GM18511 (cell line): ENCODE data around the gene SYNGAP1.

ENCODE experiments used
- ATAC-seq: cut with Tn5 transposase; IDR thresholded peaks from one replicate; pipeline ENCODE4 v1.9.1; 2021; ENCODE audit warnings: mild to moderate bottlenecking, moderate library complexity; ENCODE audit not compliant: unreplicated experiment

SYNGAP1 gene

DNA sequence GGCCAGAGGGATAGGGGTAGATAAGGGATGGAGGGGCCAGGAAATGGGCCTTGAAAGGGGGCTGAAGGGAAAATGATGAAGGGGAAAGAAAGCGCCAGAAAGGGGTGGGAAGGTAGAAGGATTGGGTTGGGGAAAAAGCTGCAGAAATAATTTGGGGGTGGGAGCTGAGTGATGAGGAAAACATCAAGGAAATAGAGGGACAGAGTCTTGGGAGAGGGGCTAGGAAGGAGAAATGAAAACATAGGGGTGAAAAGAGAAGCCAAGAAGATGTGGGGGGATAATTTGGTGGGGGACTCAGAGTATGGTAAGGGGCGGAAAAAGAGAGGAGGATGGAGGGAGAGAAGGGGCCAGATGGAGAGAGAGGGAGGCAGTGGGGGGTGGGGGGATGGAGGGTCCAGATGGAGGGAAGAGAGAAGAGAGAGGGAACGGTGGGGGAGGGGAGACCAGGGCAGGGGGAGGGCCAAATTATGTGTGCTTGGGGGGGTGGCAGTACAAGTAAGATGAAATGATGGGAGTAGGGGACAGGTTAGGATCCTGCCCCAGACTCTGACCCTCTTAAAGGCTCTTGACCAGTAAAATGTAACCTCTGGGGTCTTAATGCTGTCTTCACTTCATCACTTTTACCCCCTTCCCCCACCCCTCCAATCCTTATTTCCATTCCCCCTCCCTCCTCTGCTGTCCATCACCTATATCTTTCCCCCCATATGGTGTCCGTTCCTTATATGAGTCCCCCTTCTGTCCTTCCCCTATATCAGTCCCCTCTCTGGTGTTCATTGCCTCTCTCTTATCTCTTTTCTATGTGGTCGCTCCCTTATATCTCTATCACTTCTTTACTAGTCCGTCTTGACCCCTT lies 852 bp downstream of the SYNGAP1 start:
- ATAC-seq, result no peak

- no peak for ATAC-seq
Measured at GRCh38 chr6:33421344-33421643, 1.4 kb downstream of the SYNGAP1 start.

DNA sequence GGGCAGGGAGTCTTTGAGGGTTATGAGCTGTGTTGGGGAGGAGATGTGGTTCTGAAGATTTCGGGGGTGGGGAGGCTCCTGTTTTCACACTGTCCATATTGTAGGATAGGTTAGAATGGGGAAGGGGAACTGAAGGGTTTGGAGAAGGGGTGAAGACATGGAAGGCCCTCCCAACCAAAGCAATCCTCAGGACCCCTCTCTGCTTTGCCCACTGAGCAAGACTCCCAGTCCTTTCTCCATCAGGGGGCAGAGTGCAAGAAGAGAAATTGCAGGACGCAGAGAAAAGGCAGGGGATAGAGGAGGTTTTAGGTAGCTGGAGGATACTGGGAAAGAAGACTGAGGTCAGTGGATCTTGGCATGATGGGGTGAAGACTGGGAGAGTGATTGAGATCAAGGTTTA lies 3.9 kb downstream of the SYNGAP1 start:
- ATAC-seq, result no peak

- no peak for ATAC-seq
Measured at GRCh38 chr6:33424855-33425667, 5.2 kb downstream of the SYNGAP1 start.

DNA sequence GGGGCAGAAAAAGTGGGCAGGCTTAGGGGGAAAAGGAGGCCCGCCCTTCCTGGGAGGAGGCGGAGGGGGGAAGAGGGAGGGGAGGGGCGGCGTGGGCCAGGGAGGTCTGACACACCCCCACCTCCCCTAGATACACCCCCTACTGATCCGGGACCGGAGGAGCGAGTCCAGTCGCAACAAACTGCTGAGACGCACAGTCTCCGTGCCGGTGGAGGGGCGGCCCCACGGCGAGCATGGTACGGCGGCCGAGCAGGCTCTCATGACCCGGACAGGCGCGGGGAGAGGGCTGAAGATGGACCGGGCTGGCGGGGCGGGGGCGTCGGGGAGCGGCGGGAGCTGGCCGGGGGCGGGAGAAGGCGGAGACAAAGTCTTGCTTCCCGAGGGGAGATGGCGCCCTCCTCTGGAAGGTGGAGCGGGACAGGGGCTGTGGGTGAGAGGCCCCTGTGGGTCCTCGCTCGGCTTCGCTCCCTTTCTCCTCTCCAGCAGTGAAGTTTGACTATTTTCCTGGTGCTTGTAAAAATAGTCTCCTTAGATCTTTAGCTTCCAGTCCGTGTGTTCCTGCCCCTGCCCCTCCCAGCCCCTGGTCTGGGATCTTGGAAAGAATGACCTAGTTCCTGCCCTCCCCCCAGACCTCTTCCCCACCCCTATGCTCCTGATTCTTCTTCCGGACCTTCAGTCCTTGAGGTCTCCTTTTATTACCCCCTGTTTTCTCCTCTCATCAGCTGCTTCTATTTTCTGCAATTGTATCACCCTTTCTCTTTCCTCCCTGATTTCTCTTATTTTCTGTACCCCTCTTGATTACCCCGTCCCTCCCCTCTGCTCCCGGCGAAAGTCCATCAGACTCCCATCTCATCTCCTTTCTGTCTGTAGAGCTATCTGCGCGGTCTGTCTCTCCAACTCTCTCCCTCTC lies 6.1 kb downstream of the SYNGAP1 start:
- peak; percentile 58 for ATAC-seq

- ATAC-seq, result no peak
Measured at GRCh38 chr6:33426590-33427511, 7.0 kb downstream of the SYNGAP1 start.

GRCh38 chr6:33427585-33428223 lies 7.8 kb downstream of the SYNGAP1 start:
- ATAC-seq, result no peak

DNA sequence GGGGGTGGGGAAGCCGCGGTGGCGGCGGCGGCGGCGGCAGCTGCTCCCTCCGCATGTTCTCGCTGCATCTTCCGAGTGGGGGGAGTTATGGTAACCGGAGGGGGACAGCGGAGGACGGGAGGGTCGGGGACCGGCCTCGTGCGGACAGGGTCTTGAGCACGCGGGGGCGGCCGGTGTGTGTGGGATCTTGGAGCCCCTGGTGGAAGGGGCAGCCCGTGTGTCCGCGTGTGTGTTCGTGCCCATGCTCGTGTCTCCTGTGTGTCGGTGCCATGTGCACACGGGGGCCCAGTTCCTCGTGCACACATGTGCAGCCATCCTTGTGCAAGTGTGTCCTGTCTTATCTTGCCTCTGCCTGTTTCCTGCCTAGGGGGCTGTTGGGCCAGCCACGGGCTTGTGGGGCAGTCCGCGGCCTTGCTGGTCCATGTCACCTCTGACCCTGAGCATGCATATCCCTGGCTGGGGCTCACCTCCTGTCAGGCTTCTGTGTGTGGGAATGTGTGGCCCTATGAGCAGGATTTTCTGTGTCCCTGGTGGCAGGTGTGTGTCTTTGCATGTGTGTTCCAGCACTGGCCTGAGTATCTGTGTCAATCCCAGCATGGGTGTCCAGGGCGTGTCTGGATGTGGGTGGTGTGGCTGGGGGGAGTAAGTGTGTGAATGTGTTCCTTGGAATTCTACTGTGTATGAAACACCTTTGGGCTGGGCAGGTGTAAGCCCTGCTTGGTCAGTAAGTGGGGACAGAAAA lies 8.5 kb downstream of the SYNGAP1 start:
- ATAC-seq, result no peak

DNA sequence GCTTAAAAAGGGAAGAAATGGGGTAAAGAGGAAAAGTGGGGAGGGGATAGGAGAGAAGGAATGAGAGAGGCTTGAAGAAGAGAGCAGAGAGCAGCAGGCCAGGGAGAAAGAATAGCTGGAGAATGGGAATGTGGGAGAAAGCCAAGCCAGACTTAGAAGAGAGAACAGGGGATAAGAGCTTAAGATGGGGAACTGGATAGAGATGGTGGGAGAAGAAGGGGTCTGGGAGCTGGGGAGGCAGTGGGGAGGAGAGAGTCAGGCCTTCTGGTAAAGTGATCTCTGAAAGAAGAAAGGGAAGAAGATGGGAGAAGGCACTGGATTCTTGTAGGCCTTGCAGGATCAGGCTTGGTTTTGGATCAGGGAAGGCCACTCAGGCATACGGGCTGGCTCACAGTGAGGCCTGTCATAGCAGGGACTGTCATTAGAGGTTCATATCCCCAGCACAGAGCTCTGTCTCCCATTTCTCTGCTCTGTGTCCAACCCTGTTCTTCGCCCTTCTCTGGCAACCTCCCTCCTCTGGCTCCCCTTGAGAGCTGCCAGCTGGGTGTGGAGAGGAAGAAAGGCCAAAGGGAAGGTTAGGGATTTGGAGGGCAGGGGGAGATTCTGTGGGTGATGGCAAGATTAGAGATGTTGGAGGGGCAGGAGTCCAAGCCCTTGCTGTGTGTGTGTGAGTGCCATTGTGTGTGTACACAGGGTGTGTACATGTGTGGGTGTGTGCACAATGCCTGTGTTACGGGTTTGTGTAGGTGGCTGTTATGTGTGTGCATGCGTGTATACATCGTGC lies 9.3 kb downstream of the SYNGAP1 start:
- ATAC-seq, result no peak

DNA sequence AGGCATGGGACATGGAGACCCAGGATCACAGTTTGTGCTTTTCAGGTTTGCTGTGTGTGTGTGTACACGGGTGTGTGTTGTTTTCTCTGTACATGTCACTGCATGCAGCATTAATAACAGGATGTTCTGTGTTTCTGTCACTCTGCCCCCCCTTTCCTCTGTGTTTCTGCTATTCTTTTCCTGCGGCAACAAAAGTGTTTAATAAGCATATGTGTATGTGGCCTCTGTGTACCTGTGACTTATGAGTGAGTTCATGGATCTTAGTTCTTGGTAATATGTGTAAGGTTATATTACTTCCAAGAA lies 9.8 kb downstream of the SYNGAP1 start:
- no peak for ATAC-seq

- ATAC-seq, result no peak
Measured at GRCh38 chr6:33430334-33430733, 10.5 kb downstream of the SYNGAP1 start.

DNA sequence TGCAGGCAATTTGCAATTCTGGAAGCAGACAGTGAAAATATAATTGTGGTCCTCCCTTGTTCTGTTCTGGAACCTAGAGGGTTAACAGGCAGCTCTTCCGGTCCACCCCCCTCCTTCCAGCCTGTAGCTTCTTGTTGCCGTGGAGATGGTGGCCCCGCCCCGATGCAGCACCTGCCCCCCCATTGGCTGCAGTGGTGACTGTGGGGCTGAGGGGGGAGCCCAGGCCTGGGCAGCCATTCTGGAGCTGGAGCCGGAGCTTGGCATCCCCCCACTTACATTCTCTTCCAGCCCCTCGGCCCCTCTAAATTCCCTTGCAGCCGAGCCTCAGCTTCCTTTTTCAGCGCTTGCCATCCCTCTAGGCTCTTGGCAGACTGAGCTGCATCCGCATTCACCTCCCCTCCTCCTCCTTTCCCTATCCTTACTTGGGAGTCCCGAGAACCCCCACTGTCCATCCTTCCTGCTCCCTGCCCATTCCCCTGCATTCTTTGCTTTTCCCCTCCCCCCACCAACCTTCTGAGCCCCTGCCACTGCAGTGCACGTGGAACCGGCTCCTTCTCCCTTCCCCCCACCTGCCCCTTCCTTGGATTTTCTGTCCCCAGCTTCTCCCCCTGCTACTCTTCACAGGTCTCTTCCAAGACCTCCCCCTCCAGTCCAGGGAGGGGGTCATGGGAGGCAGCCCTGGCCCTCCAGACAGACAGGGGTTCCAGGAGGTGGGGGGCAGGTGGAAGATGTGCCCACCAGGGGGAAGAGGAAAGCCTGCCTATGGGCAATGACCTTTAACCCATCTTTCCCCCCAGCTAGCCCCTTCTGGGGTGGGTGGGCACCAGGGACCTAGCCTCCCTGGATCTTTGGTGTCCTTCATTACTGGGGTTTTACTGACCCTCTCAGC lies 11.4 kb downstream of the SYNGAP1 start:
- peak; percentile 64 for ATAC-seq

GRCh38 chr6:33431880-33432541 lies 12.1 kb downstream of the SYNGAP1 start:
- ATAC-seq, result no peak

DNA sequence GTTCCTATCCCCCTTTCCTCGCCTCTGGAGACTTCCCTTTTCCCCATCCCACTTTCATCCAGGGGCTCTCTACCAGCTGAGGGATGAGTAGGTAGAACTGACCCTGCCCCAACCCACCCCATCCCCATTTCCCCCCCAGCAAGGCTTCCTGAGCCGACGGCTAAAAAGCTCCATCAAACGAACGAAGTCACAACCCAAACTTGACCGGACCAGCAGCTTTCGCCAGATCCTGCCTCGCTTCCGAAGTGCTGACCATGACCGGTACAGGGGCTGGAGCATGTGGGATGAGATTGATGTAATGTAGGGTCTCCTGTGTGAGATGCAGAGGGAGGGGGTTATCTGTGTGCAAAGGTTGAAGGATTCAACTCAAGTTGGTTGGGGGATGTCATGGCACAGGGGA lies 12.7 kb downstream of the SYNGAP1 start:
- ATAC-seq, result no peak

DNA sequence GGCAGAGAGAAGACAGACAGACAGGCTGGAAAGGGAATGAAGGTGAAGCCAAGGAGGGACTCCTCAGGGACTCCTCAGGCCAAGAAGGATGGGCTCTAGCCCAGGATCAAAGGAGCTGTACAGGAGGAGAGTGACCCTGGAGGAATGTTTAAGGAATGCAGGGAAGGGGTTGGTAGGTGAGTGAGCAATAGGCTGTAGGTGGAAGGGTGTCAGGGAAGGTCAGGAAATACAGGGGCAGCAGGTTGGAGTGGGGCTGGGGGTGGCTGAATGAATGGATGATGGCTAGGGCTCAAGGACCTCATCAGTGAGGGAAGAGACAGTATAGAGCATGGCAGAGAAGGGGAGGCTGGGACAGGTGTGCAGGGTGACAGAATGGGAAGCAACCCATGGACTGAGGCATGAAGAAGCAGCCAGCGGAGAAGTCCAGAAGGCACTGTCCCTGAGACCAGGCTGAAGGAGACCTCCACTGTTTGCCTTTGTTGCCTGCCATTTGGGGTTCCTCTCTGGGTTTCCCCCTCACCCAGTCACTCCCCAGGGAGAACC lies 13.2 kb downstream of the SYNGAP1 start:
- no peak for ATAC-seq

DNA sequence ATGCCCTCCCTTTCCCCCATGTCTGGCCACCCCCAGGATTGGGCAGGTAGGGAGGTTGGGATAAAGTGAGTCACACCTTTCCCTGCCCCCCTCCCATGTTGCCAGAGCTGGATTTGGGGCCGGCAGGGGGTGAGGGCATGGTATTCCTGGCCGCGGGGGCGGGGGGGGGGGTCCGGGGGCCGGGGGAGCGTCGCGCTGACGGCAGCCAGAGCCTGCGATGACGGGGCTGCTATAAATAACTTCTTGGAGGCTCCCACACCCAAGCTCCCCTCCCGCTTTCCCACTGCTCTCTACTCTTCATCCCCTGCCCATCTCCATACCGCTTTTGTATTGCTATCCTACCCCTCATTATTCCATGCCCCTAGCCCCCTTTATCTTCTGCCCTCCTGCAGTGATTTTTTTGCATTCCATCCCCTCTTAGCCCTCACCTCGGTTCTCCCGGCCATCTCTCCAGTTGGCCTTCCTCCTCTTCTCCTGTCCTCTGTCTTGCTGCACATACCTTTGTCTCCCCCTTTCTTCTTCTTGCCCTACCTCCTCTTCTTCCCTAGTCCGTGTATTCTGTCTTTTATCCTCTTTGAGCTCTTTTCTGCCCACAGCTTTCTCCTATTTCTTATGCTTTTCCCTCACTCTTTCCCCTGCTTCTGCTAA lies 13.8 kb downstream of the SYNGAP1 start:
- ATAC-seq, result no peak
